ENCODE results near the gene RHAG.
"Not testable (repeated sequence)": the region's sequence is repeated elsewhere in the genome, so short reads cannot be mapped to it uniquely, and the experiment has no call there.

The RHAG gene

GRCh38 chr6:49636713-49637349 lies at the start of gene RHAG:
TSS of gene RHAG (minus strand) at chr6:49636839. CDS start at chr6:49636812, 27 bp downstream.
- no peak for DNase-seq (ENCODE audit: low read depth in 2 of 2)

DNA sequence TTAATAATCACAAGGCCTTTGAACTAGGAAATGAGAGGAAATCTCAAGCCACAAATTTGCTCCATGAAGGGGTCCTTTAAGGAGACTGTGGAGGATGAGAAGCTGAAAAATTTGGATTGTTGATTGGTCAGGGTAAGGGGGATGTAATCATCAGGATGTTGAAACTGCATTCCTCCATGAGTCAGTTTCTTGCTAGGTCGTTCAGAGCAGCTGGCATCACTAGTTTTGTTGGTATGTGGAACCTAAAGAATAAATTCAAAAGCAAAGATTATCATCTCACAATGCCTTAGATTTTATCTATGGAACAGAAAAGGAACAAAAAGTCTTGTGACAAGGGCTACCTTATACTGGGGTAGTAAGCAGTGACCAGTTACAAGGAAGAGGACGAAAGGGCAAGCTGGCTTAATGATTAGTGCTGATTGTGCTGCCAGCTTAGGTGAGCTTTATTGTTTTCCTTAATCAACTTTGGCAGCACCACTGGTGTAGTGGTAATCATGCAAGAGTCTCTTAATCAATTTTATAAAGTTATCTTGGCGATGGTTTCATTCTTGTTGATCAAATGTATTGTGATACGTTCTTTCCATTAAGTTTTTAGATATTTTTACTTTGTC lies 40.1 kb upstream of the RHAG start:
- DNase-seq (ENCODE audit: low read depth in 2 of 2): no peak

DNA sequence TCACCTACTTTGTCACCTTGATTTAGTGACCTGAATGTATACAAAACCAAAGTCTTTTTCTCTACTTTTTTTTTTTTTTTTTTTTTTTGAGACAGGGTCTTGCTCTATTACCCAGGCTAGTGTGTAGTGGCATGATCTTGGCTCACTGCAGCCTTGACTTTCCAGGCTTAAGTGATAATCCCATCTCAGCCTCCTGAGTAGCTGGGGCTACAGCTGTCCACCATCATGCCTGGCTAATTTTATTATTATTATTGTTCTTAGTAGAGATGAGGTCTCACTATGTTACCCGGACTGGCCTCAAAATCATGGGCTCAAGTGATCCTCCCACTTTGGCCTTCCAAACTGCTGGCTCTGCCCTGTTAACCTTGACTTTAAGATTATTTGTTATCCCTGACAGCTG lies 39.2 kb upstream of the RHAG start:
- DNase-seq (ENCODE audit: low read depth in 2 of 2): no peak

- DNase-seq (ENCODE audit: low read depth in 2 of 2): no peak
Measured at GRCh38 chr6:49668083-49668511, 31.5 kb upstream of the RHAG start.

- DNase-seq (ENCODE audit: low read depth in 2 of 2): no peak
Measured at GRCh38 chr6:49666930-49667757, 30.5 kb upstream of the RHAG start.

- no peak for DNase-seq (ENCODE audit: low read depth in 2 of 2)
Measured at GRCh38 chr6:49666480-49666879, 29.8 kb upstream of the RHAG start.

- no peak for DNase-seq (ENCODE audit: low read depth in 2 of 2)
Measured at GRCh38 chr6:49664817-49665216, 28.2 kb upstream of the RHAG start.

DNA sequence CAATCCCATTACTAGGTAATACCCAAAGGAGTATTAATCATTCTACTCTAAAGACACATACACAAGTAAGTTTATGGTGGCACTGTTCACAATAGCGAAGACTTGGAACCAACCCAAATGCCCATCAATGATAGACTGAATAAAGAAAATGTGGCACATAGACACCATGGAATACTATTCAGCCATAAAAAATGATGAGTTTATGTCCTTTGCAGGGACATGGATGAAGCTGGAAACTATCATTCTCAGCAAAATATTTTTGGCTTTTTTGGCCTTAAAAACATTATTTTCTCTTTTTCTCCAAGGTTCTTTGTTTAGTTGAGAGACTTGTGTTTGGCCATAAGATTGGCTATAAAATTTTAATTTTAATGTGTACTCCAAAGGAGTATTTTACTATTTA lies 27.4 kb upstream of the RHAG start:
- DNase-seq (ENCODE audit: low read depth in 2 of 2): not testable (repeated sequence)

GRCh38 chr6:49662892-49663261 lies 26.2 kb upstream of the RHAG start:
- DNase-seq (ENCODE audit: low read depth in 2 of 2): no peak

DNA sequence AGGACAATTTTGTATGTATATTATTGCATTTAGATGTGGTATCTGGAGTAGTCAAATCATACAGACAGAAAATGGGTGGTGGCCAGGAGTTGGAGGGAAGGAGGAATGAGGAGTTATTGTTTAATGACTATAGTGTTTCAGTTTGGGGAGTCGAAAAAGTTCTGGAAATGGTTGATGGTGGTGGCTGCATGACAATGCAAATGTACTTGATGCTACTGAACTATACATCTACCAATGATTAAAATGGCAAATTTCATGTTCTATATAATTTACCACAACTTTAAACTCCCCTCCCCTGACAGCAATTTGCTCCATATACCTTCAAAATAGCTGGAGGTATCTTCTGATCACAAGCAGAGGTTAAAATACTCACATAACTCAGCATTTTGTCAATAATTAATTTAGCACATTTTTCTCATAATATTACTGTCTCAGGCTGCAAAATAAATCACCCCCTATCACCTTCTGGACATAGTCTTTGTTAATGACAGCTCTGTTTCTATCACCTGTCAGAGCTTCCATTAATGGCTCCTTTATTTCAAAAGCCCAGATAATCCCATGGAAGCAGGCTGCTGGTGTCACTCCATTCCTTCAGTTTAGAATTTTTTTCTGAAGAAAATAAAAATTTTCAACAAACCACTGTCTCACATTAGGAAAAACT lies 25.7 kb upstream of the RHAG start:
- no peak for DNase-seq (ENCODE audit: low read depth in 2 of 2)

GRCh38 chr6:49653942-49654341 lies 17.3 kb upstream of the RHAG start:
- no peak for DNase-seq (ENCODE audit: low read depth in 2 of 2)

DNA sequence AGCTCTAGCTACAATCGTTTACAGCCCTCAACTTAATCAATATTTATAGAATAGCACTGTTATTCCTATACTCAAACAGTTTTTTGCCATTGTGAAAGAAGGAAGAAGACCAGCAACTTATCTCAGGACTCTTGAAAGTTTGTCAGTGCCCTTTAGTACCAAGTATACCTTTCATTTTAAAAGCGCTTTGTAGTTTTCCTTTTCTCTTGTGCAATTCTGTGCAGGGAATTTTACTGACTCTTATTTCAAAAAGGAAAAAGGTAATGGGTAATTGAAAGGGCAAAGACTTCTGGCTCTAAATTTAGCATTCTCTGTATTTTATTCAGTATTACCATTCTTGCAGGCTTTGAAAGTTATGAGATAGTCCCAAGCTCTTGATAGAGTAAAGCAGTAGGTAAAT lies 16.8 kb upstream of the RHAG start:
- DNase-seq (ENCODE audit: low read depth in 2 of 2): no peak

GRCh38 chr6:49651239-49651638 lies 14.6 kb upstream of the RHAG start:
- DNase-seq (ENCODE audit: low read depth in 2 of 2): no peak

DNA sequence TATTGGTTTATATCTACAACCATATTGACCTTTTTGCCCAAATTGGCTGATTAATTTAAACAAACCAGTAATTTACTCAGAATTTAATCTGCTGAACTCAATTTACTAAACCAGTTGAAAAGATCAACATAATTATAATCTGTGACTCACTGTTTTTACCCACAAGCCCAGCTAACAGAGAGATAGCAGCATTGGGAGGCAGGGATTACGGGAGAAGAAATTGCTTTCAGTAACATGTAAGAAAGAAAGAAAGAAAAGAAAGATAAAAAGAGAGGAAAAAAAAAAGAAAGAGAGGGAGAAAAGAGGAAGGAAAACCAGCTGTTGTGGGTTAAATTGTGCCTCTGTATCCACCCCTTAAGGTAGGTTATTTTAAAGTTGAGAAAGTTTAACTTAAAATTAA lies 13.3 kb upstream of the RHAG start:
- no peak for DNase-seq (ENCODE audit: low read depth in 2 of 2)

DNA sequence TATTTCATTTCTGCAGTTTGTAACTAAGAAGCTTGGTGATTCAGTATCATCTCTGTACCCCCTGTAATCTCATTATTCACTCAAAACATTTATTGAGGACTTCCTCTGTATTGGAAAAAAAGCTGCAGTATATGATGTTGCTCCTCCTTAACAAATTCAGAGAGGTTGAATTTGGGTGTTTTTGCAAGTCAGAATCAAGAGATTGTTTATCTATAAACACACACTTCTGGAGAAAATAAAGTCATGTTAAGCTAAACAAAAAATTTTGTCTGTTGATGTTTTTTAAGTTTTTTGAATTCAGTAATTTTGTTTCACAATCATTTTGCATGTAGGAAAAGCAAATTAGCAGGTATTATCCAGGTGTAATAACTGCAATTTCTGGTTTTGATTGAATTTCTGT lies 11.4 kb upstream of the RHAG start:
- no peak for DNase-seq (ENCODE audit: low read depth in 2 of 2)

GRCh38 chr6:49647476-49647875 lies 10.8 kb upstream of the RHAG start:
- DNase-seq (ENCODE audit: low read depth in 2 of 2): no peak

DNA sequence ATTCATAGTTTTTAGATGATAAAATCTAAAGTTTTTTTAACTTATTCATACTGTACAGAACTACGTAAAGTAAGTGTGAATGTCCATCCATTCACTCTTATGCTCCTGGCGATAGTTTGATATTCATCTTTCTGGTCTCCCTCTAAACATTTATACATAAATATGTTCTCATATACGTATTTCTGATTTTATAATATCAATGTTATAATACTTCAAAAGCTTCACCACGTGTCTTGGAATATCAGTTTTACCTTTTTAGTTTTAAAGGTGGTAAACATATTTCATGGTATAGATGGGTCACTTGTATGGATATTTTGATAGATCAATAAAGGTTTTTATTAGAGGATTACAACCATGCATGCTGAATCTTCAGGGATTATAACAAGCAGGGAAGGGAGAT lies 10.3 kb upstream of the RHAG start:
- DNase-seq (ENCODE audit: low read depth in 2 of 2): no peak

- DNase-seq (ENCODE audit: low read depth in 2 of 2): no peak
Measured at GRCh38 chr6:49646130-49646824, 9.6 kb upstream of the RHAG start.

DNA sequence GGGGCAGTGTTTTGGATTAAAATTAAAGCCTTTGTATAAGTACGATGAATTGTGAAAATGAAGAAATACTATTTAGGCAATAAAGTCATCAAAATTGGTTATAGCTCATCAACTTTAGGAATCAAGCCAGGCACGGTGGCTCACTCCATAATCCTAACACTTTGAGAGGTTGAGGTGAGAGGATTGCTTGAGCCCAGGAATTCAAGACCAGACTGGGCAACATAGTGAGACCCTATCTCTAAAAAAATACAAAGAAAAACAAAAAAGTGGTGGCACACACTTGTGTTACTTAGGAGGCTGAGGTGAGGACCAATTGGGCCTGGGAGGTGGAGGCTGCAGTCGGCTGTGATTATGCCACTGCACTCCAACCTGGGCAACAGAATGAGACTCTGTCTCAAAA lies 8.5 kb upstream of the RHAG start:
- DNase-seq (ENCODE audit: low read depth in 2 of 2): no peak

- DNase-seq (ENCODE audit: low read depth in 2 of 2): no peak
Measured at GRCh38 chr6:49639177-49639817, 2.7 kb upstream of the RHAG start.

DNA sequence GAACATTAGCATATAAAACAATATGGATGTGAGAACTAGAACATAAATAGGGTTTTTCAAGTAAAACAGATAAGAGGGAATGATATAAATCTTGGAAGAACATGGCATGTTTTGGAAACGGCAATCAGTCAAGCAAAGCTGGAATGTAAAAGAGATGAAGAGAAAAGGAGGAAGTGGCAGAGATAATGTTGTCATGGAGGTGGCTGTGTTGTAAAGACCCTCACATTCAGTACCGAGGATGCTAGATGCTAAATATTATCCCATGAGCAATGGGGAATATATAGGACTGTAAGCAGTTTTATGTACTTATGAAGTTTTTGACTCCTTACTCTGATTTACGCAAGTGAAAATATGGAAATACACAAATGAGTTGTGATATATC lies 702 bp upstream of the RHAG start:
- DNase-seq (ENCODE audit: low read depth in 2 of 2): no peak
